Tibial nerve (tissue), 4 donors: ENCODE results near the gene LARP4B. TPM values are rescaled to one million over a fixed set of nuclear protein-coding genes. Genes with fewer than 3 reads are reported as not detected.
A peak's percentile ranks its signal among the peaks of the same experiment; 100 is the strongest.

Experiments
- DNase-seq, 2 donors: peaks; one replicate each; pipeline ENCODE4 v3.0.0-alpha.2; 2019; ENCODE audit warnings: low spot score in 2 of 2
- H3K27ac ChIP-seq, 4 donors: fragments of 200-600 bp; sonication (generic) in 3 of 4; one replicate each; pipeline ENCODE4 v1.5.1; 2017 to 2019; ENCODE audit warnings: mild to moderate bottlenecking in 1 of 4
- H3K27me3 ChIP-seq, 2 donors: fragments of 200-600 bp; sonication (generic) in 1 of 2; one replicate each; pipeline versions ENCODE4 v1.5.1 to v1.6.0; 2017 to 2019
- H3K36me3 ChIP-seq, 3 donors: fragments of 200-600 bp; sonication (generic); one replicate each; pipeline ENCODE4 v1.5.1; 2018 to 2019
- H3K4me1 ChIP-seq, 4 donors: fragments of 200-600 bp; sonication (generic) in 3 of 4; one replicate each; pipeline ENCODE4 v1.5.1; 2017 to 2019
- H3K4me3 ChIP-seq, 4 donors: fragments of 200-600 bp; sonication (generic) in 3 of 4; one replicate each; pipeline ENCODE4 v1.5.1; 2017 to 2019; ENCODE audit warnings: mild to moderate bottlenecking in 1 of 4, moderate library complexity in 1 of 4
- H3K9me3 ChIP-seq, 4 donors: fragments of 200-600 bp; sonication (generic) in 3 of 4; one replicate each; pipeline ENCODE4 v1.5.1; 2017 to 2019
- CTCF ChIP-seq, 5 experiments: fragments of 200-600 bp in 3 of 5; fragments of 450-650 bp in 2 of 5; sonication (generic) in 3 of 5; IDR thresholded peaks; one replicate each; pipeline ENCODE4 v1.5.1; 2016 to 2019; ENCODE audit warnings: antibody characterized with exemption in 5 of 5, mild to moderate bottlenecking in 3 of 5, moderate library complexity in 2 of 5
- EP300 ChIP-seq, 2 donors: sonication (generic); formaldehyde crosslinking; IDR thresholded peaks; one replicate each; pipeline ENCODE4 v1.6.1; 2017; ENCODE audit warnings: antibody characterized with exemption in 2 of 2, mild to moderate bottlenecking in 1 of 2
- POLR2A ChIP-seq, 2 donors: fragments of 450-650 bp; IDR thresholded peaks; one replicate each; pipeline ENCODE4 v1.6.1; 2017; ENCODE audit warnings: antibody characterized with exemption in 2 of 2, mild to moderate bottlenecking in 2 of 2, moderate library complexity in 2 of 2
- WGBS, 2 donors: methylation state at CpG; one replicate each; pipeline ENCODE4 v1.1.5; 2018; 5-methylcytosine and 5-hydroxymethylcytosine counted together
- total RNA-seq, 4 donors: library from RNA; depleted of rRNA; stranded (reverse); fragments of >200 nt; gene quantifications; one replicate each; pipeline ENCODE4 v1.1.0, GENCODE V29; 2016

The LARP4B gene
- total RNA-seq, 4 donors from 2014 or later = 50.2 to 64.7 (median 58.6) TPM

DNA sequence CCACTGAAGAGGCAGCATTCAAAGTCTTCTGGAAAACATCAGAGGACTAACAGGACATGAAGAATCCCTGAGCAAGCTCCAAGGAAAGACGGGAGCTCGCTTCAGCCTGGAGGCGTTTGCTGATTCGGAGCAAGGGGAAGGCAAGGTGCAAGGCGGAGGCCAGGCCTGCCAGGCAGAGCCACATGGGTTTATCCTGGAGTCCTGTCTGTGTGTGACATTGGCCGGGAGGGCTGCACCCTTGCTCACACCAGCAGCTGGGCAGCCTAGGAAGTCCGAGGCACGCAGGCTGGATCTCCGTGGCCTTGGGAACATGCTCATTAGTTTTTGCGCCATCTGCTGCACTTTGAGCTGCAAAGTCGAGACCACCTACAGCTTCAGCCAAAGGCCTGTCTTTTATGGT is 22.3 kb upstream of the LARP4B start:
- Histone ChIP-seq H3K9me3 (no peaks in the 10 kb centered on the region), H3K4me3 (no peak overlapping the region), H3K36me3 (no peaks in the 10 kb centered on the region), H3K27me3 (no peaks in the 10 kb centered on the region), H3K4me1 (no peaks in the 10 kb centered on the region), H3K27ac (no peak overlapping the region)
- no peak for DNase-seq
- WGBS, 2 donors = 76 to 78% methylated on average over 10 to 11 of the region's 11 CpGs
- TF ChIP-seq POLR2A (IDR thresholded peaks at IDR 0.05) = no peak
- TF ChIP-seq CTCF (IDR thresholded peaks at IDR 0.05) = no peak
- TF ChIP-seq EP300 (IDR thresholded peaks at IDR 0.05) = no peak

DNA sequence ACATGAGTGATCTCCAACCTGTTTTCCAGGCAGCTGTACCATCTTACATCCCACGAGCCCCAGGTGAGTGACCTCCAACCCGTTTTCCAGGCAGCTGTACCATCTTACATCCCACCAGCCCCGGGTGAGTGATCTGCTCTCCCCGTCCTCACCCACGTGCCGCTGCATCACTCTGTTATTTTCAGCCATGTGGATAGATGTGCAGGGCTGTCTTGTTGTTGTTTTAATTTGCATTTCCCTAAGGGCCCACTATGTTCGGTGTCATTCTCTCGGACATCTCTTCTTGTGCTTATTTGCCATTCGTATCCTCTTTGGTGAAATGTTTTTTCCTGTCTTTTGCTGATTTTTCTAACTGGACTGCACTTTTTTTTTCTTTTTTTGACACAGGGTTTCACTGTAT is 17.9 kb upstream of the LARP4B start:
- Histone ChIP-seq H3K4me1 (no peaks in the 10 kb centered on the region), H3K4me3 (no peak overlapping the region), H3K36me3 (no peaks in the 10 kb centered on the region), H3K27me3 (no peaks in the 10 kb centered on the region), H3K27ac (no peak overlapping the region), H3K9me3 (no peaks in the 10 kb centered on the region)
- WGBS, 2 donors = 80 to 86% methylated on average over 9 of the region's 9 CpGs
- no peak for DNase-seq
- TF ChIP-seq POLR2A (IDR thresholded peaks at IDR 0.05) (no peak), EP300 (IDR thresholded peaks at IDR 0.05) (no peak), CTCF (IDR thresholded peaks at IDR 0.05) (no peak)

DNA sequence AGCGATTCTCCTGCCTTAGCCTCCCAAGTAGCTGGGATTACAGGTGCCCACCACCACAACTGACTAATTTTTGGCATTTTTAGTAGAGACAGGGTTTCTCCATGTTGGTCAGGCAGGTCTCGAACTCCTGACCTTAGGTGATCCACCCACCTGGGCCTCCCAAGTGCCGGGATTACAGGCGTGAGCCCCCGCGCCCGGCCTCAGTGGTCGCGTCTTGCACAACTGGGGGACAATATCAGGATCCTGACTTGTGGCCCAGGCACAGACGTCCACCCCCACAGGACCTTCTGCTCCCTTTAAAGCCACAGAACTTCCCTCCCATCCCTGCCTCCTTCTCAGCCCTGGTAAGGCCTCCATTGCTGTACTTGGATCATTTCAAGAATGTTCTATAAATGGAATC is 16.8 kb upstream of the LARP4B start:
- Histone ChIP-seq H3K9me3 (no peaks in the 10 kb centered on the region), H3K36me3 (no peaks in the 10 kb centered on the region), H3K4me1 (no peaks in the 10 kb centered on the region), H3K27me3 (no peaks in the 10 kb centered on the region), H3K27ac (no peak overlapping the region), H3K4me3 (no peak overlapping the region)
- DNase-seq = no peak
- no peak for TF ChIP-seq POLR2A (IDR thresholded peaks at IDR 0.05)
- TF ChIP-seq EP300 (IDR thresholded peaks at IDR 0.05) = no peak
- TF ChIP-seq CTCF (IDR thresholded peaks at IDR 0.05) = no peak
- 93 to 94% methylated on average over 10 of the region's 10 CpGs for WGBS, 2 donors

DNA sequence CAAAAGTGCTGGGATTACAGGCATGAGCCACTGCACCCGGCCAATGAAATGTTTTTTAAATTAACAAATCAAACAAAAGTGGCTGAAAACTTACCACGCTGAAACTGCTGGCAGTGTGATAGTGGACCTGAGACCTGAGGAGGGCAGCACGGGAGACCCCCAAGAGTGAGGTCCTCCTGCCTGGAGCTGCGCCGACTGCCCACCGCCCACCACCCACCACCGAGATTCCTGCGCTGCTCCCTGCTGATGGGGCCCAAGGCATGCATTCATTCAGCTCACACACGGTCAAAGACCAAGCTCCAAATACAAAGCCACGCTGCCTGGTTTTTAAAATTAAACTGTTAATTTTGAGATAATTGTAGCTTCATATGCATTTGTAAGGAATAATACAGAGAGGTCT is 16.4 kb upstream of the LARP4B start:
- Histone ChIP-seq H3K36me3 (no peaks in the 10 kb centered on the region), H3K9me3 (no peaks in the 10 kb centered on the region), H3K27me3 (no peaks in the 10 kb centered on the region), H3K27ac (no peak overlapping the region), H3K4me3 (no peak overlapping the region), H3K4me1 (no peaks in the 10 kb centered on the region)
- TF ChIP-seq EP300 (IDR thresholded peaks at IDR 0.05) (no peak), POLR2A (IDR thresholded peaks at IDR 0.05) (no peak)
- no peak for DNase-seq
- WGBS, 2 donors = 92 to 93% methylated on average over 10 of the region's 10 CpGs

DNA sequence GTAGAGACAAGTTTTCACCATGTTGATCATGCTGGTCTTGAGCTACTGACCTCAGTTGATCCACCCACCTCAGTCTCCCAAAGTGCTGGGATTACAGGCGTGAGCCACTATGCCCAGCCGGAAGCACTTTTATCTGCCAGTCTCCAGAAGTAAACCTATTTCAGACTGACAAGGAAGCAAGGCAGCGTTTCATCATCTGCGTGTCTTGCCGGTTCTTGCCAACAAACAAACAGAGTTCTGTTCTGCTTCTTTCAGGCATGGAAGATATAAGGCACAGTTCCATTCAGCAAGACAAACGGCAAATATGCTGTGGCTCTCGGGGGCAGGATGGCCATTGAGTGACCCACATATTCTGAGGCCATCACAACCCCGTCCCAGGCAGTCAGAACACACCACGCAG is 15.5 kb upstream of the LARP4B start:
- no peak overlapping the region for H3K4me3 ChIP-seq
- no peaks in the 10 kb centered on the region for H3K27me3 ChIP-seq
- H3K27ac ChIP-seq = peak overlapping the region in 2 of 4 donors; percentile 21 to 38
- H3K36me3 ChIP-seq = no peaks in the 10 kb centered on the region
- WGBS, 2 donors = 47 to 65% methylated on average over 9 of the region's 9 CpGs
- H3K4me1 ChIP-seq = no peaks in the 10 kb centered on the region
- H3K9me3 ChIP-seq = no peaks in the 10 kb centered on the region
- no peak for DNase-seq
- TF ChIP-seq CTCF (IDR thresholded peaks at IDR 0.05) (no peak), EP300 (IDR thresholded peaks at IDR 0.05) (no peak), POLR2A (IDR thresholded peaks at IDR 0.05) (no peak)

DNA sequence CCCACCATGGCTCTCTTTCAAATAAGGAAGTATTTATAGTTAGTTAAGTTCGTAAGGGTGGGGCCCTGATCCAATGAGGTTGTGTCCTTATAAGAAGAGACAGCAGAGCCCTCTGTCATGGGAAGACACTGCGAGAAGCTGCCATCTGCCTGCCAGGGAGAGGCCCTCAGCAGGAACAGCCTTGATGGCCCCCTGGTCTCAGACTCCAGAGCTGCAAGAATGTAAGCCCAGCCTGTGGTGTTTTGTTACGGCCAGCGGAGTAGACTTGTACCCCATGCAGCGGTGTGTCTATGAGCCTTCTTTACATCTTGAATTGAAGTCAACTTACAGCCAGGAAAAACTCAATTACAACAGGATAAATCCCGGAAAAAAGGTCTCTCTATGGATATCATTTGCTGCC is 14.3 kb upstream of the LARP4B start:
- TF ChIP-seq EP300 (IDR thresholded peaks at IDR 0.05) (no peak), POLR2A (IDR thresholded peaks at IDR 0.05) (no peak), CTCF (IDR thresholded peaks at IDR 0.05) (no peak)
- WGBS, 2 donors = 90 to 97% methylated on average over 6 of the region's 6 CpGs
- Histone ChIP-seq H3K27me3 (no peaks in the 10 kb centered on the region), H3K27ac (no peak overlapping the region), H3K4me3 (no peak overlapping the region), H3K4me1 (no peaks in the 10 kb centered on the region), H3K9me3 (no peaks in the 10 kb centered on the region), H3K36me3 (no peaks in the 10 kb centered on the region)
- no peak for DNase-seq
